ENCODE results near the gene CMIP. TPM values are rescaled to one million over a fixed set of nuclear protein-coding genes. Genes with fewer than 3 reads are reported as not detected.

Gene CMIP
- total RNA-seq, 1 experiment from 2014 or later, result 68.0 TPM

- H3K27me3 Mint-ChIP-seq (ENCODE audit: insufficient read depth, unreplicated experiment), result no peaks in the 10 kb centered on the region
- H3K36me3 Mint-ChIP-seq (ENCODE audit: insufficient read depth, unreplicated experiment), result peaks cover 62% of the 10 kb centered on the region
- no peaks in the 10 kb centered on the region for H3K27me3 ChIP-seq (replicated peaks; ENCODE audit: control insufficient read depth, insufficient read depth, low read length)
- H3K4me1 ChIP-seq, result peaks cover 13% of the 10 kb centered on the region
- no peaks in the 10 kb centered on the region for H3K9me3 Mint-ChIP-seq (ENCODE audit: unreplicated experiment)
- H3K9me3 ChIP-seq, result no peaks in the 10 kb centered on the region
- intact Hi-C loops (cut with micrococcal nuclease; ENCODE audit: unreplicated experiment), result no loop called here
- DNase-seq, result no peak
- H3K4me3 ChIP-seq (ENCODE audit: low read depth, low read length), result no peak overlapping the region
- no peak overlapping the region for H3K4me3 Mint-ChIP-seq (ENCODE audit: unreplicated experiment)
- no TSS peak for BruUV-seq (replicated peaks)
- no peak for TF ChIP-seq CTCF (IDR thresholded peaks at IDR 0.05; ENCODE audit: insufficient read depth in 1 of 2, low read depth in 1 of 2, low read length in 1 of 2, severe bottlenecking in 1 of 2, unreplicated experiment in 1 of 2)
- H3K36me3 ChIP-seq (ENCODE audit: control insufficient read depth, insufficient read depth, low read length), result no peaks in the 10 kb centered on the region; the same call in none of the 2 replicates
- ChIA-PET CTCF (interaction anchor here (2.1 kb wide), 1 partner anchor 14 kb away, joined by 15 read pairs; no protein-coding TSS in a partner anchor), POLR2A (no interaction called here)
- H3K27ac Mint-ChIP-seq (ENCODE audit: unreplicated experiment), result no peak overlapping the region
- peaks cover 20% of the 10 kb centered on the region for H3K4me1 Mint-ChIP-seq (ENCODE audit: low read depth, unreplicated experiment)
Observed at GRCh38 chr16:81711657-81712319, 267.2 kb downstream of the CMIP start.

- Histone ChIP-seq H3K27me3 (replicated peaks; ENCODE audit: control insufficient read depth, insufficient read depth, low read length) (no peaks in the 10 kb centered on the region), H3K36me3 (ENCODE audit: control insufficient read depth, insufficient read depth, low read length) (no peaks in the 10 kb centered on the region; the same call in 1 of the 2 replicates), H3K4me1 (peaks cover 19% of the 10 kb centered on the region), H3K9me3 (no peaks in the 10 kb centered on the region), H3K4me3 (ENCODE audit: low read depth, low read length) (no peak overlapping the region)
- Mint-ChIP-seq H3K27ac (ENCODE audit: unreplicated experiment) (no peak overlapping the region), H3K27me3 (ENCODE audit: insufficient read depth, unreplicated experiment) (no peaks in the 10 kb centered on the region), H3K36me3 (ENCODE audit: insufficient read depth, unreplicated experiment) (peaks cover 53% of the 10 kb centered on the region), H3K4me1 (ENCODE audit: low read depth, unreplicated experiment) (peaks cover 15% of the 10 kb centered on the region), H3K9me3 (ENCODE audit: unreplicated experiment) (no peaks in the 10 kb centered on the region), H3K4me3 (ENCODE audit: unreplicated experiment) (no peak overlapping the region)
- BruUV-seq (replicated peaks), result no TSS peak
- intact Hi-C loops (cut with micrococcal nuclease; ENCODE audit: unreplicated experiment), result no loop called here
- ChIA-PET POLR2A (no interaction called here), CTCF (interaction anchor here (2.1 kb wide), 1 partner anchor 15 kb away, joined by 15 read pairs; no protein-coding TSS in a partner anchor)
- no peak for DNase-seq
- no peak for TF ChIP-seq CTCF (IDR thresholded peaks at IDR 0.05; ENCODE audit: insufficient read depth in 1 of 2, low read depth in 1 of 2, low read length in 1 of 2, severe bottlenecking in 1 of 2, unreplicated experiment in 1 of 2)
Observed at GRCh38 chr16:81712681-81713080, 268.1 kb downstream of the CMIP start.

GRCh38 chr16:81713295-81713772, 268.7 kb downstream of the CMIP start:
- no peaks in the 10 kb centered on the region for H3K9me3 Mint-ChIP-seq (ENCODE audit: unreplicated experiment)
- Histone ChIP-seq H3K9me3 (no peaks in the 10 kb centered on the region), H3K4me3 (ENCODE audit: low read depth, low read length) (no peak overlapping the region), H3K36me3 (ENCODE audit: control insufficient read depth, insufficient read depth, low read length) (no peaks in the 10 kb centered on the region; the same call in 1 of the 2 replicates), H3K27me3 (replicated peaks; ENCODE audit: control insufficient read depth, insufficient read depth, low read length) (no peaks in the 10 kb centered on the region), H3K4me1 (peaks cover 15% of the 10 kb centered on the region)
- DNase-seq, result no peak
- peaks cover 48% of the 10 kb centered on the region for H3K36me3 Mint-ChIP-seq (ENCODE audit: insufficient read depth, unreplicated experiment)
- H3K27ac Mint-ChIP-seq (ENCODE audit: unreplicated experiment), result no peak overlapping the region
- no peaks in the 10 kb centered on the region for H3K27me3 Mint-ChIP-seq (ENCODE audit: insufficient read depth, unreplicated experiment)
- POLR2A ChIA-PET, result no interaction called here
- intact Hi-C loops (cut with micrococcal nuclease; ENCODE audit: unreplicated experiment), result no loop called here
- peaks cover 15% of the 10 kb centered on the region for H3K4me1 Mint-ChIP-seq (ENCODE audit: low read depth, unreplicated experiment)
- H3K4me3 Mint-ChIP-seq (ENCODE audit: unreplicated experiment), result no peak overlapping the region
- no peak for TF ChIP-seq CTCF (IDR thresholded peaks at IDR 0.05; ENCODE audit: insufficient read depth in 1 of 2, low read depth in 1 of 2, low read length in 1 of 2, severe bottlenecking in 1 of 2, unreplicated experiment in 1 of 2)
- no TSS peak for BruUV-seq (replicated peaks)
- CTCF ChIA-PET, result interaction anchor here (0.6 to 2.1 kb wide), 2 partner anchors 16 to 740 kb away, joined by 3 to 15 read pairs; no protein-coding TSS in a partner anchor
